ENCODE data around the gene MUC6.

DNA sequence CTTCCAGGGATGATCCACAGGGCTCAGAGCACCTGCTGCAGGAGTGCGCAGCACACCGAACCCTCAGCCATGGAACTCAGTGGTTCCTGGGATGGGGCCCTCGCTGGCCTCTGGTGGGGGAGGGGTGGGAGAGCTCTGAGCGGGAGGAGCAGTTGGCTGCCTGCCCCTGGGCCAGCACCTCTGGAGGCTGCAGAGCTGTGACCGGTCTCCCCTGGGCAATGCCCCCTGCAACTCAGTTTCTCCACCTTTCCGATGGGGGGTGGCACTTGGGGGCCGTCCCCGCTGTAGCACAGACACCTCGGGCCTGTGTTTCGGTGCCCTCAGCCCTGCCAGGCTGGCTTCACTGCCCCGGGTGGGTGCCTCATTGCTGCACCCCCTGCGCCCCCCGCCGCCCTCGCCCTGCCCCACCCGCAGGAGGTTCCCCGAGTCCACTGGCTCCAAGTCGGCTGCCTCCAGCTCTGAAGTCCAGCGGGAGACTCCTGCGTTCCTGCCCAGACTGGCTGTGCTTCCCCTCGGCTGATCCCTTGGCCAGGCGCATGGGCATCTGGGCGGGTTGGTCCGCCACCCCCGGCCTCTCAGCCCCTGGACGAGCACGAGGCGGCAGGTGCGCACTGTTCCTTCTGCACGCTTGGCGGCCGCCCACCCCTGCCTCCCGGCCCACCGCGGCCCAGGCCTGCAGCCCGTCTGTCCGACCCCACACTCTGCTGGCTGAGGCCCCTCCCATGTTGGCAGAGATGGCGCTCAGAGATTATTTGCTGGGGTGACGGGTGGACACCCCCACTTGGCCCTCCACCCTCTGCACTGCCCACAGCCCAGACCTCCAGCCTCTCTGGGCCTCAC is 1.8 kb downstream of the MUC6 start:
- TF ChIP-seq, protein P1, sequence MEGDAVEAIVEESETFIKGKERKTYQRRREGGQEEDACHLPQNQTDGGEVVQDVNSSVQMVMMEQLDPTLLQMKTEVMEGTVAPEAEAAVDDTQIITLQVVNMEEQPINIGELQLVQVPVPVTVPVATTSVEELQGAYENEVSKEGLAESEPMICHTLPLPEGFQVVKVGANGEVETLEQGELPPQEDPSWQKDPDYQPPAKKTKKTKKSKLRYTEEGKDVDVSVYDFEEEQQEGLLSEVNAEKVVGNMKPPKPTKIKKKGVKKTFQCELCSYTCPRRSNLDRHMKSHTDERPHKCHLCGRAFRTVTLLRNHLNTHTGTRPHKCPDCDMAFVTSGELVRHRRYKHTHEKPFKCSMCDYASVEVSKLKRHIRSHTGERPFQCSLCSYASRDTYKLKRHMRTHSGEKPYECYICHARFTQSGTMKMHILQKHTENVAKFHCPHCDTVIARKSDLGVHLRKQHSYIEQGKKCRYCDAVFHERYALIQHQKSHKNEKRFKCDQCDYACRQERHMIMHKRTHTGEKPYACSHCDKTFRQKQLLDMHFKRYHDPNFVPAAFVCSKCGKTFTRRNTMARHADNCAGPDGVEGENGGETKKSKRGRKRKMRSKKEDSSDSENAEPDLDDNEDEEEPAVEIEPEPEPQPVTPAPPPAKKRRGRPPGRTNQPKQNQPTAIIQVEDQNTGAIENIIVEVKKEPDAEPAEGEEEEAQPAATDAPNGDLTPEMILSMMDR (IDR thresholded peaks at IDR 0.05 in 4 of 5, conservative IDR thresholded peaks at IDR 0.05 in 1 of 5) = no peak
- no peak for TF ChIP-seq POLR2A (IDR thresholded peaks at IDR 0.05)
